H9 (cell line): ENCODE measurements around the gene HSPB1. TPM values are rescaled to one million over a fixed set of nuclear protein-coding genes. Genes with fewer than 3 reads are reported as not detected.
A peak's percentile ranks its signal among the peaks of the same experiment; 100 is the strongest.

Experiments
- DNase-seq: peaks from one replicate; pipeline ENCODE4 v3.0.0-alpha.2; 2017
- H2AFZ ChIP-seq: one replicate; pipeline ENCODE4 v1.6.1; 2013; ENCODE audit warnings: mild to moderate bottlenecking, low read length, control low read depth, moderate library complexity
- H2AK5ac ChIP-seq: 2 replicates; pipeline ENCODE4 v1.6.1; 2013; ENCODE audit warnings: low read length, control low read depth, mixed read lengths; ENCODE audit not compliant: insufficient read length
- H2BK120ac ChIP-seq: one replicate; pipeline ENCODE4 v1.6.1; 2013; ENCODE audit warnings: low read depth, mild to moderate bottlenecking, low read length, control low read depth, inconsistent platforms; ENCODE audit not compliant: poor library complexity, severe bottlenecking
- H2BK12ac ChIP-seq: 2 replicates; pipeline ENCODE4 v1.6.1; 2013; ENCODE audit warnings: low read length, control low read depth, mixed read lengths, low read depth; ENCODE audit not compliant: insufficient read length
- H2BK15ac ChIP-seq: 2 replicates; pipeline ENCODE4 v1.6.1; 2013; ENCODE audit warnings: low read depth, low read length, control low read depth
- H2BK20ac ChIP-seq: one replicate; pipeline ENCODE4 v1.6.1; 2013; ENCODE audit warnings: low read depth, mild to moderate bottlenecking, low read length, control low read depth, inconsistent platforms; ENCODE audit not compliant: poor library complexity, severe bottlenecking
- H2BK5ac ChIP-seq: 2 replicates; pipeline ENCODE4 v1.6.1; 2013; ENCODE audit warnings: low read length, control low read depth, mixed read lengths; ENCODE audit not compliant: insufficient read length
- H3K14ac ChIP-seq: 2 replicates; pipeline ENCODE4 v1.6.1; 2013; ENCODE audit warnings: low read length, control low read depth; ENCODE audit not compliant: insufficient read depth
- H3K18ac ChIP-seq: 2 replicates; pipeline ENCODE4 v1.6.1; 2013; ENCODE audit warnings: low read depth, mild to moderate bottlenecking, mixed read lengths, low read length, control low read depth; ENCODE audit not compliant: insufficient read length
- H3K23ac ChIP-seq: 2 replicates; pipeline ENCODE4 v1.6.1; 2013; ENCODE audit warnings: low read length, control low read depth, mixed read lengths, low read depth; ENCODE audit not compliant: insufficient read length
- H3K23me2 ChIP-seq: 2 replicates; pipeline ENCODE4 v1.6.1; 2013; ENCODE audit warnings: low read depth, mild to moderate bottlenecking, mixed read lengths, low read length, control low read depth; ENCODE audit not compliant: insufficient read length, poor library complexity, severe bottlenecking
- H3K27ac ChIP-seq: 2 replicates; pipeline ENCODE4 v1.5.1; 2013; ENCODE audit warnings: low read length, control low read depth, mixed read lengths, low read depth; ENCODE audit not compliant: insufficient read length
- H3K27me3 ChIP-seq: 2 replicates; pipeline ENCODE4 v1.6.1; 2013; ENCODE audit warnings: low read length, control low read depth, inconsistent platforms; ENCODE audit not compliant: insufficient read depth
- H3K4ac ChIP-seq: 2 replicates; pipeline ENCODE4 v1.6.1; 2013; ENCODE audit warnings: low read depth, mild to moderate bottlenecking, control low read depth, inconsistent platforms, low read length, moderate library complexity
- H3K4me1 ChIP-seq: 2 replicates; pipeline ENCODE4 v1.6.1; 2013; ENCODE audit warnings: low read length, control low read depth, inconsistent platforms; ENCODE audit not compliant: insufficient read depth
- H3K4me2 ChIP-seq: 2 replicates; pipeline ENCODE4 v1.6.1; 2013; ENCODE audit warnings: low read length, control low read depth, mixed read lengths; ENCODE audit not compliant: insufficient read length, insufficient read depth
- H3K56ac ChIP-seq: 2 replicates; pipeline ENCODE4 v1.6.1; 2013; ENCODE audit warnings: low read depth, mild to moderate bottlenecking, mixed read lengths, low read length, control low read depth; ENCODE audit not compliant: insufficient read length
- H3K79me1 ChIP-seq: 2 replicates; pipeline ENCODE4 v1.6.1; 2013; ENCODE audit warnings: low read depth, mild to moderate bottlenecking, moderate library complexity, low read length, control low read depth, inconsistent platforms; ENCODE audit not compliant: insufficient read depth, poor library complexity, severe bottlenecking
- H3K79me2 ChIP-seq: 2 replicates; pipeline ENCODE4 v1.6.1; 2013; ENCODE audit warnings: low read length, control low read depth, inconsistent platforms; ENCODE audit not compliant: insufficient read depth
- H3K9ac ChIP-seq: 2 replicates; pipeline ENCODE4 v1.6.1; 2013; ENCODE audit warnings: low read length, control low read depth, mixed read lengths; ENCODE audit not compliant: insufficient read length; ENCODE audit errors: extremely low read depth
- H3K9me3 ChIP-seq: one replicate; pipeline ENCODE4 v1.6.1; 2013; ENCODE audit warnings: low read depth, low read length, inconsistent platforms; ENCODE audit not compliant: control insufficient read depth
- H3T11ph ChIP-seq: one replicate; pipeline ENCODE4 v1.6.1; 2013; ENCODE audit warnings: mild to moderate bottlenecking, low read length, control low read depth, inconsistent platforms
- H4K20me1 ChIP-seq: one replicate; pipeline ENCODE4 v1.6.1; 2013; ENCODE audit not compliant: control insufficient read depth, insufficient read length, insufficient read depth
- H4K5ac ChIP-seq: 2 replicates; pipeline ENCODE4 v1.6.1; 2013; ENCODE audit warnings: low read depth, mild to moderate bottlenecking, mixed read lengths, low read length, control low read depth; ENCODE audit not compliant: insufficient read length
- H4K8ac ChIP-seq: replicated peaks from 2 replicates; pipeline ENCODE4 v1.6.1; 2013; ENCODE audit warnings: low read length, control low read depth, mixed read lengths, low read depth; ENCODE audit not compliant: insufficient read length
- H4K91ac ChIP-seq: 2 replicates; pipeline ENCODE4 v1.6.1; 2013; ENCODE audit warnings: low read depth, mild to moderate bottlenecking, moderate library complexity, mixed read lengths, low read length, control low read depth; ENCODE audit not compliant: insufficient read length
- H3K27ac Mint-ChIP-seq, 3 experiments: 2 replicates in 2 of 3; 3 replicates in 1 of 3; pipeline ENCODE4 v1.8.0; 2020 to 2021; ENCODE audit warnings: mixed read lengths in 3 of 3, mild to moderate bottlenecking in 1 of 3, moderate library complexity in 1 of 3
- H3K27me3 Mint-ChIP-seq: 2 replicates; pipeline ENCODE4 v1.8.0; 2021; ENCODE audit warnings: low read depth, mild to moderate bottlenecking, moderate library complexity, mixed read lengths
- H3K36me3 Mint-ChIP-seq, 3 experiments: 2 replicates in 2 of 3; 3 replicates in 1 of 3; pipeline ENCODE4 v1.8.0; 2020 to 2021; ENCODE audit warnings: low read depth in 3 of 3, mixed read lengths in 3 of 3; ENCODE audit not compliant: insufficient read depth in 1 of 3
- H3K4me1 Mint-ChIP-seq, 2 experiments: 2 replicates each; pipeline ENCODE4 v1.8.0; 2020; ENCODE audit warnings: mixed read lengths in 2 of 2
- H3K4me3 Mint-ChIP-seq, 2 experiments: 2 replicates in 1 of 2; 3 replicates in 1 of 2; pipeline ENCODE4 v1.8.0; 2020 to 2021; ENCODE audit warnings: mild to moderate bottlenecking in 2 of 2, mixed read lengths in 2 of 2, moderate library complexity in 1 of 2
- H3K9me3 Mint-ChIP-seq, 2 experiments: 2 replicates in 1 of 2; 3 replicates in 1 of 2; pipeline ENCODE4 v1.8.0; 2020; ENCODE audit warnings: mild to moderate bottlenecking in 2 of 2, mixed read lengths in 2 of 2, moderate library complexity in 1 of 2
- CTCF ChIP-seq: fragments of 200-600 bp; sonication (generic); conservative IDR thresholded peaks from 3 replicates; pipeline ENCODE4 v1.8.0; 2021; ENCODE audit warnings: antibody characterized with exemption, mild to moderate bottlenecking
- WGBS: extraction: QIAGEN DNeasy Blood & Tissue Kit; methylation state at CpG from one replicate; pipeline ENCODE4 v1.1.7; 2013; ENCODE audit warnings: missing lambda C conversion rate, low lambda C conversion rate, mixed read lengths; ENCODE audit not compliant: insufficient read length; ENCODE audit errors: extremely low coverage; 5-methylcytosine and 5-hydroxymethylcytosine counted together
- total RNA-seq: library from RNA; stranded (reverse); gene quantifications from 2 replicates; pipeline ENCODE4 v1.2.1, GENCODE V29; 2021

Gene HSPB1
- total RNA-seq, 1 experiment from 2014 or later: 186 TPM

- Histone ChIP-seq H3K14ac (no peak overlapping the region; the same call in 1 of the 2 replicates), H2AFZ (no peak overlapping the region), H3K9me3 (no peaks in the 10 kb centered on the region), H3K4me1 (no peaks in the 10 kb centered on the region; the same call in 1 of the 2 replicates), H2BK20ac (no peak overlapping the region), H3K18ac (no peak overlapping the region), H3K4me2 (no peak overlapping the region), H3K23me2 (no peaks in the 10 kb centered on the region), H4K91ac (no peak overlapping the region), H2BK5ac (no peak overlapping the region), H2BK15ac (no peak overlapping the region), H3K79me1 (peaks cover 7% of the 10 kb centered on the region), H4K20me1 (no peaks in the 10 kb centered on the region), H3K79me2 (peaks cover 38% of the 10 kb centered on the region; the same call in 1 of the 2 replicates), H3K27me3 (no peaks in the 10 kb centered on the region), H3K27ac (no peak overlapping the region), H2BK12ac (no peak overlapping the region), H3K9ac (no peak overlapping the region), H2BK120ac (no peak overlapping the region), H3T11ph (no peak overlapping the region), H3K4ac (no peak overlapping the region), H3K23ac (no peak overlapping the region), H4K8ac (no peak overlapping the region), H4K5ac (no peak overlapping the region), H2AK5ac (no peak overlapping the region), H3K56ac (no peak overlapping the region)
- no peak for TF ChIP-seq CTCF
- DNase-seq: no peak
- Mint-ChIP-seq H3K4me1 (peaks cover 3 to 11% of the 10 kb centered on the region in 2 experiments; a peak in 2 of 4 replicates), H3K27me3 (no peaks in the 10 kb centered on the region), H3K9me3 (no peaks in the 10 kb centered on the region), H3K27ac (peak overlapping the region in 2 of 3 experiments; percentile 65 to 72; a peak in 4 of 7 replicates), H3K4me3 (no peak overlapping the region), H3K36me3 (peaks cover 41 to 73% (median 67%) of the 10 kb centered on the region in 3 experiments; a peak in 6 of 7 replicates)
- no CpG with 5 or more reads among the region's 29 CpGs for WGBS
Observed at GRCh38 chr7:76329479-76329878, 27.0 kb downstream of the HSPB1 start.
